ENCODE results near the gene OGDHL. TPM values are rescaled to one million over a fixed set of nuclear protein-coding genes. Genes with fewer than 3 reads are reported as not detected.

Gene OGDHL
- total RNA-seq, 1 donor: under 0.01 TPM

DNA sequence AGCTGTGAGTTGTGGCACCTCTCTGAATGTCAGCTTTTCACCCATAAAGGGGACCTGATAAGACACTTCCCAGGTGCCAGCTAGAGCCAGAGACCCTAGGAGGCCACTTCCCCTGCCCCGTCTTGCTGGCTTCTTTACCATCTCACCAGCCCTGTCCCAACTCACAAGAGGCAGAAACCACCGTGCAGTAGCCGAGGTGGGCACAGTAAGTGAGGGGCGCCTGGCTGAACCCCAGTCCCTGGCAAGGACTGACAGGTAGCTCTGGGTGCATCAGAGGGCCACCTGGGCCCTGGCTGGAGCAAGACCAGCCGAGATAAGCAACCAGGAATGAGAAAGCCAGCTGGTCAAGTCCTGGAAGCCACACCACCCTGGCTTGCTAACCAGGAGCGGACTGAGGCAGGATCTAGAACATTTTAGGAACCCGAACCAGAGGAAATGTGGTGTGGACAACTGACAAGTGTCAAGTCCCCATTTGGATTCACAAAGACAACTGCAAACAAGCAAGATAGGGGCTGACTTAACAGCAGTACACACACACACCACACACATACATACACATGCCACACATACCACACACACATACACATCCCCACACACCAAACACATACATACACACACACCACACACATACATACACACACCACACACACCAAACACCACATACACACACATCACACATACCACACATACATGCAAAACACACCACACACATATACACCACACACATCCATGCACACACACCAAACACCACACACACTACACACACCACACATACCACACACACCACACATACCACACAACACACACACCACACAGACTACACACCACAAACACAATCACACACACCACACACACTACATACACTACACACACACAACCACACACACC is 20.8 kb downstream of the OGDHL start:
- no peak for DNase-seq (ENCODE audit: low read depth)
- no peak for TF ChIP-seq CTCF (IDR thresholded peaks at IDR 0.05; ENCODE audit: insufficient read depth, low read depth, low read length)
- H3K4me3 ChIP-seq (ENCODE audit: low read depth, low read length): no peak overlapping the region

DNA sequence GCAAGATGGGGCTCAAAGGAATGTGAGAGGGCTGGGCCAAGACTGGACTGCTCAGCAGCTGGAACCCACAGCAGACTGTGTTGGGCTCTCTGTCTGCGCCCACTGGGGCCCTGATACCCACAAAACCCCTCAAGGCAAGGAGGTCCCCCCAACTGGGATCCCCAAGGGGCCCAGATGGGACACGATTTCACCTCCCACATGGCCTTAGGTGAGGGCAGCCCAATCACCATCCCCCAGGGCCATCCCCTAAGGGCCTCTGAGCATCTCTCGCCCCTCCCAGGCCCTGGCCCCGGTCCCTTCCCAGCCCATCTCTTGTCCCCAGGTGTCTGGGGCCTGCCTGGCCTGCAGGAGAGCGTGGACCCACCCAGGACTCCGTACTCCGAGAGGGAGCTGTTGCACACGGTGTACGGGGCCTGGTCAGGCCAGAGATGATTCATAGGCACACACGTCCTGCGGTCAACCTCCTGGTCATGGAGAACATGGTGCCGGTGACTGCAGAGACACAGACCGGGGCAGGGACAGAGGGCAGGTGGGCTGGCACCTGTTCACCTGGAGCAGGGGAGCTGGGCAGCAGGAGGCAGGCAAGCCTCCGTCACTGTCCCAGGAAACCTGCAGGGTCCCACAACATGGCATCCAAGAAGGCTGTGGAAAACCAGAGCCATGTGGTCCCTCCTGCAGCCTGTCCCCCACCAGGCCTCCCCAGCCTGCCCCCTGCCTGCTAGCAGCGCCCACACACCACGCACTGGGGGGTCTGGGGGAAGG is 21.6 kb downstream of the OGDHL start:
- no peak overlapping the region for H3K4me3 ChIP-seq (ENCODE audit: low read depth, low read length)
- DNase-seq (ENCODE audit: low read depth): no peak
- no peak for TF ChIP-seq CTCF (IDR thresholded peaks at IDR 0.05; ENCODE audit: insufficient read depth, low read depth, low read length)

DNA sequence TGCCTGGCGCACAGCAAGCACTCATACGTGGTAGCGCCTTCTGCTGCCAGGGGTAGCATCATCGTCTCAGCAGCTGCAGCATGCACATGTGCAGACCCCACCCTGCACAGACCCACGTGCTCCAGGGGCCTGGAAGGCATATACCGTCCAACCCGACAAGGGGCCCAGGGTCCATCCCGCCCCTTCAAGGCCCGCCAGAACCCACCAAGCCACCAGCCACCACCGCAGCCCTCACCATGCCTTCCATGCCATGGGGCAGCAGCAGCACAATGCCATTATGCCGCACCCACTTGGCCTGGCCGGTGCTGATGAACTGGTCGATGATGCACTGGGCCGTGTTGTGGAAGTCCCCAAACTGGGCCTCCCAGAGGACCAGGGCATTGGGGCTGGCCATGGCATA is 22.7 kb downstream of the OGDHL start:
- no peak for TF ChIP-seq CTCF (IDR thresholded peaks at IDR 0.05; ENCODE audit: insufficient read depth, low read depth, low read length)
- H3K4me3 ChIP-seq (ENCODE audit: low read depth, low read length): no peak overlapping the region
- DNase-seq (ENCODE audit: low read depth): no peak

DNA sequence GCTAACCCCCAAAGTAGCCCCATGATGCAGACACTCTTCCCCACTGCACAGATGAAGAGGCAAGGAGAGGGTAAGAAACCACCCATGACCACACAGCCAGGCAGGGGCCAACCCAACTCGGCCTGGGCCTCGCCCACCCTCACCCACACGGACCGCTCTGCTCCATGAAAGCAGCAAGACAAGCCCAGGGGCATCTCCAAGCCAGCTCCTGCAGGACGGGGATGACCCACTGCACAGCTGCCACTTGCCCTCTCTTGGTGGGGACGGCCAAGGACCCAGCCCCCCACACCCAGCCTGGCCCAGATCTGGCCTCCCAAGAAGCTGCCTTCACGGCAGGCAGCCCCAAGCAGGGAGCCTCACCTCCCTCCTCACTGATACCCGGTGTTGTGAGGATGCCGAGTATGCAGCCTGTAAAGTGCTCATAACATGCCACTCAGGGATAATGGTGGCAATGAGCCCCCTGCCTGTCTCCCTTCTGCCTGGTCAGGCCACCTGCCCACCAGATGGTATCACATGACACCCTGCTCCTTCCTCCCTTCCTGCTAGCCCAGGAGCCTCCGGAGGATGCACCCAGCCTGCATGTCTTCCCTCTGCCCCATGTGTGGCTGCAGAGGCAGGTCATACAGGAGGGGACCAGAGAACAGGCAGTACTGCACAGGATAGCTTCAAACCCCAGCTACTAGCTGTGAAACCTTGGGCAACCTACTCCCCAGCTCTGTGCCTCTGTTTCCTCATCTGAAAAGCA is 23.3 kb downstream of the OGDHL start:
- no peak for DNase-seq (ENCODE audit: low read depth)
- no peak overlapping the region for H3K4me3 ChIP-seq (ENCODE audit: low read depth, low read length)
- TF ChIP-seq CTCF (IDR thresholded peaks at IDR 0.05; ENCODE audit: insufficient read depth, low read depth, low read length): no peak

GRCh38 chr10:49737474-49738201 is 24.5 kb downstream of the OGDHL start:
- TF ChIP-seq CTCF (IDR thresholded peaks at IDR 0.05; ENCODE audit: insufficient read depth, low read depth, low read length): no peak
- no peak overlapping the region for H3K4me3 ChIP-seq (ENCODE audit: low read depth, low read length)
- no peak for DNase-seq (ENCODE audit: low read depth)

DNA sequence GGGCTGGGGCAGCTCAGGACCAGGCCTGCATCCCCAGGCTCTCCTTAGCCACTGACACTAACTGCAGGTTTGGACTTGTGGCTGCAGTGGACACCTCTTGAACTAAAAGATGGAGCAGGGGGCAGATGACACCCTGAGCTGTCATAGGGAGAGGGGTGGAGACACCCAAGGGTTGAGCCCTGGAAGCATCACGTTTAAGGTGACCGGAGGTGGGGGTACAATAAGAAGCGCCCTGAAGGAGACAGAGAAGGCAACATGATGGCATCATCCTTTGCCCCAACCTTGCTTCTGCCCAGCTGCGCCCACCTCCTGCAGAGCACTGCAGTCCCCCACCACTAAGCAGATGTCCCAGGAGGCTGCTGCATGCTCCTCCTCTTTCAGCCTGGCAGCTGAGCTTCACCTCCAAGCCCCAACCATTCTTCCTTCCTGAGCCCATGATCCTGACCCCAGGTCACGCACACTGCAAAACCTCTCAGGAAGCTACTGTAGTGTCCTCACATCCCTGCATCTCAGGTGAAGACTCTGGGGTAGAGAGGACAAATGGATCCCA is 25.5 kb downstream of the OGDHL start:
- DNase-seq (ENCODE audit: low read depth): no peak
- no peak overlapping the region for H3K4me3 ChIP-seq (ENCODE audit: low read depth, low read length)
- TF ChIP-seq CTCF (IDR thresholded peaks at IDR 0.05; ENCODE audit: insufficient read depth, low read depth, low read length): no peak

All from fibroblast of villous mesenchyme (primary cell).